Measurements from ENCODE around the gene ELAC1. TPM values are rescaled to one million over a fixed set of nuclear protein-coding genes. Genes with fewer than 3 reads are reported as not detected.

ELAC1 gene
- total and polyA plus RNA-seq, 2 experiments from 2014 or later: 2.8 to 3.2 TPM

DNA sequence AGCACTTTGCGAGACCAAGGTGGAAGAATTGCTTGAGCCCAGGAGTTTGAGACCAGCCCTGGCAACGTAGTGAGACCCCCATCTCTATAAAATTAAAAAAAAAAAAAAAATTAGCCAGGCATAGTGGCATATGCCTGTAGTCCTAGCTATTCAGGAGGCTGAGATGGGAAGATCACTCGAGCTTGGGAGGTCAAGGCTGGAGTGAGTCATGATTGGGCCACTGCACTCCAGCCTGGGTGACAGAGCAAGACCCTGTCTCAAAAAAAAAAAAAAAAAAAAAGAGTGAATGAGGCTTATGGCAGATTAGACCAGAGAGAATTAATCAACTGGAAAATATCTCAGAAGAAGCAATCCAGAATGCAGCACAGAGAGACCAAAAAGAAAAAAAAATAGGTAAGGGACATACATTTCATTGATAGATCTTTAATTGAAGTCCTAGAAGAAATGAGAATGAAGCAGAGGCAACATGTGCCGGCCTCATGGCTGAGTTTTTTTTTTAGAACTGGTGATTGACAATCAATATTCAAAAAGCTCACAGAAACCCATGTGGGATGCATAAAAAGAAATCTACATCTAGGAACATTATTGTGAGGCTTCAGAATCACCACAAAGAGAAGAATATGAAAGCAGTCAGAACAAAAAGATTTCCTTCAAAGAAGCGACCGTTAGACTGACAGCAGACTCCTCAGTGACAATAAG, 32.2 kb upstream of the ELAC1 start (continued):
- TF ChIP-seq NANOG (IDR thresholded peaks at IDR 0.05; ENCODE audit: borderline replicate concordance): no peak
- no peak for TF ChIP-seq CREB1 (CRISPR knock-in tag; IDR thresholded peaks at IDR 0.05; ENCODE audit: low read depth)
- TF ChIP-seq EZH2 (IDR thresholded peaks at IDR 0.05; ENCODE audit: low read depth, unreplicated experiment): no peak
- no peak for TF ChIP-seq ZNF462 (CRISPR knock-in tag; IDR thresholded peaks at IDR 0.05)
- no peak for TF ChIP-seq ETS1 (IDR thresholded peaks at IDR 0.05)

DNA sequence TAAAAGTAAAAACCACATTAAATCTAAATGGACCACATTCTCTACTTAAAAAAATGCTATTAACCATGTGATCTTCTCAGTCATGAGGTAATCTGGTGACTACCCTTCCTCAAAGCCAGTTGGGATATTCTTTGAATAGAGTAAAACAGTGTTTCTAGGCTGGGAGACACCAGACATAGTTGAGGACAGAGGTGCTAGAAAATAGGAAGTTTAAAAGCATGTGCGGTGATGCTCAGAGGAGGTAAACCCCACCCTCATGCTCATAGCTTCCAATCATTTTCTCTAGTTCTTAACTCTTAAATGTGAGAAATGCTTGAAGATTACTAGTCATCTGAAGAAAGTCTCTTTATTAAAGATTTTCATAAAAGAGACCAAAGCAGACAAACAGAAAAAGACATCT, 30.7 kb upstream of the ELAC1 start:
- no peak overlapping the region for H3K4me3 Mint-ChIP-seq
- no peaks in the 10 kb centered on the region for H3K9me2 ChIP-seq (ENCODE audit: insufficient read depth)
- H3K4me2 ChIP-seq: no peak overlapping the region
- peaks cover 16% of the 10 kb centered on the region; the same call in 2 of the 3 replicates for H3K36me3 Mint-ChIP-seq (ENCODE audit: low read depth)
- H3F3A ChIP-seq (replicated peaks; ENCODE audit: low read depth): no peaks in the 10 kb centered on the region
- H3K4me1 ChIP-seq (ENCODE audit: insufficient read depth): no peaks in the 10 kb centered on the region
- no peaks in the 10 kb centered on the region for H3K4me1 Mint-ChIP-seq
- H3K27me3 ChIP-seq (ENCODE audit: insufficient read depth): no peaks in the 10 kb centered on the region
- H4K20me1 ChIP-seq (replicated peaks; ENCODE audit: insufficient read depth): no peaks in the 10 kb centered on the region
- DNase-seq (ENCODE audit: low spot score) (no peak), ATAC-seq (no peak)
- no peaks in the 10 kb centered on the region for H3K79me2 ChIP-seq (replicated peaks; ENCODE audit: insufficient read depth)
- H3K27ac ChIP-seq (ENCODE audit: low read depth): no peak overlapping the region
- H3K27ac Mint-ChIP-seq: no peak overlapping the region
- no peak overlapping the region for H2AFZ ChIP-seq
- no peaks in the 10 kb centered on the region for H3K9me3 Mint-ChIP-seq
- no peak overlapping the region for H3K4me3 ChIP-seq
- peaks cover 11% of the 10 kb centered on the region for H3K36me3 ChIP-seq (ENCODE audit: insufficient read depth)
- H3K27me3 Mint-ChIP-seq (ENCODE audit: insufficient read depth, low read depth, poor library complexity): peaks cover 2% of the 10 kb centered on the region
- TF ChIP-seq ZNF331 (CRISPR knock-in tag; IDR thresholded peaks at IDR 0.05; ENCODE audit: low read depth) (no peak), CREB1 (CRISPR knock-in tag; IDR thresholded peaks at IDR 0.05; ENCODE audit: low read depth) (no peak), EZH2phosphoT487 (IDR thresholded peaks at IDR 0.05; ENCODE audit: unreplicated experiment) (no peak), ETS1 (IDR thresholded peaks at IDR 0.05) (no peak), STAT1 (IDR thresholded peaks at IDR 0.05; ENCODE audit: unreplicated experiment) (no peak), EZH2 (IDR thresholded peaks at IDR 0.05; ENCODE audit: low read depth, unreplicated experiment) (no peak), CTCF (conservative IDR thresholded peaks at IDR 0.05; ENCODE audit: low read depth in 2 of 2) (no peak), POLR2AphosphoS5 (IDR thresholded peaks at IDR 0.05; ENCODE audit: low read depth) (no peak)
